ENCODE data around the gene SLC22A23.
"Not testable (repeated sequence)": the region's sequence is repeated elsewhere in the genome, so short reads cannot be mapped to it uniquely, and the experiment has no call there.

Gene SLC22A23

DNA sequence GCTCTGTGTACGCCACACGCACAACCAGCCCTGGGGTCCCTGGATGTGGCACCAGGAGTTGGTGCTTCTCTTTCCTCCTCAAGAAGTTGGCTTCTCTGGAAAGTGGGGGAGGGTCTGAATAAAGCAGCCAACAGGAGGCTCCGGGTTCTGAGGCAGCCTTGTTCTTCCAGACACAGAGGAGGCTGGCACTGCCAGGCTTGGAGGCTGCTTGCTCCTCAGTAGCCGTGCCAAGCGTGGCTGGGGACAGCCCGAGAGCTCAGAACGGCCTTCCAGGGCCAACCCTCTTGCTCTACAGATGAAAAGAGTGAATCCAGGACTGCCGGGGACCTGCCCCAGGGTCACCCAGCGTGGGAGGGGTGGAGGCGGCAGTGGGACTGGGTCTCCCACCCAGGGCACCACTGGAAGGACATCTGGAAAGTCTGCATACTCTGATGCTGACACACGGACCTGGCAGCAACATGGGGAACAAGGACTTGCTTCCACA is 70.4 kb downstream of the SLC22A23 start:
- no peak for DNase-seq (ENCODE audit: extremely low read depth in 1 of 2, low read depth in 1 of 2)

GRCh38 chr6:3385660-3386151 is 71.1 kb downstream of the SLC22A23 start:
- no peak for DNase-seq (ENCODE audit: extremely low read depth in 1 of 2, low read depth in 1 of 2)

GRCh38 chr6:3385181-3385580 is 71.7 kb downstream of the SLC22A23 start:
- not testable (repeated sequence) for DNase-seq (ENCODE audit: extremely low read depth in 1 of 2, low read depth in 1 of 2)

DNA sequence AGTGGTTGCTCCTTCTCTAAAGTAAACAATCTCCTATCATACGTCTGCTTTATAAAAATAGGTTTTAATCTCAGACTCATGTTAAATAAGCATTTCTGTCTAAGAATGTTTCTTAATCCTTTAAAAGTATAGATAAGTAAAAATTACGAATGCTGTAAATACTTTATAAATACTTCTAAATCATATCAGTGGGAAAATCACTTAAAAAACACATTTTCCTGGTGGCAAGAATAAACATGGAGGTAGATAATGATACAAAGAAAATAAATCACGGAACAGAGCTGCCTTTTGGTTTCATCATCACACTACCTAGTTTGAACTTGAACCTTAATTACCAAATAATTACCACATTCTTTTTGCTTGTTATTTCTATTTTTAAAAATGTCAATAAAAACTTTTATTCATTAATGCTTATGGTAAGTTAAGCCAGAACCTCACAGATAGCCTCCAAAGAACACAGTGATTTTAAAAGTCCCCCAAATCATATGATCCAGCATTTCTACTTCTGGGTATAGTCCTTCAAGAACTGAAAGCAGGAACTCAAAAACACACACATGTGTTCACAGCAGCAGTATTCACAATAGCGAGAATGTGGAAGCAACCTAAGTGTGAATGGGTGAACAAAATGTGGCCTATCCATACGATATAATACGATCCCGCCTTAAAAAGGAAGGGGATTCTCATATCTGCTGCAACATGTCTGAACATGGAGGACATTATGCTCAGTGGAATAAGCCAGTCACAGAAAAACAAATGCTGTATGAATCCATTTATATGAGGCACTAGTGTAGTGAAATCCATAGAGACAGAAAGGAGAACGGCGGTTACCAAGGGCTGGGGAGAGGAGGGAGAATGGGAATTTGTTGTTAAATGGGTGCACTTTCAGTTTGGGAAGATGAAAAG is 72.4 kb downstream of the SLC22A23 start:
- DNase-seq (ENCODE audit: extremely low read depth in 1 of 2, low read depth in 1 of 2): no peak

- no peak for DNase-seq (ENCODE audit: extremely low read depth in 1 of 2, low read depth in 1 of 2)
Measured at GRCh38 chr6:3383525-3383924, 73.3 kb downstream of the SLC22A23 start.

DNA sequence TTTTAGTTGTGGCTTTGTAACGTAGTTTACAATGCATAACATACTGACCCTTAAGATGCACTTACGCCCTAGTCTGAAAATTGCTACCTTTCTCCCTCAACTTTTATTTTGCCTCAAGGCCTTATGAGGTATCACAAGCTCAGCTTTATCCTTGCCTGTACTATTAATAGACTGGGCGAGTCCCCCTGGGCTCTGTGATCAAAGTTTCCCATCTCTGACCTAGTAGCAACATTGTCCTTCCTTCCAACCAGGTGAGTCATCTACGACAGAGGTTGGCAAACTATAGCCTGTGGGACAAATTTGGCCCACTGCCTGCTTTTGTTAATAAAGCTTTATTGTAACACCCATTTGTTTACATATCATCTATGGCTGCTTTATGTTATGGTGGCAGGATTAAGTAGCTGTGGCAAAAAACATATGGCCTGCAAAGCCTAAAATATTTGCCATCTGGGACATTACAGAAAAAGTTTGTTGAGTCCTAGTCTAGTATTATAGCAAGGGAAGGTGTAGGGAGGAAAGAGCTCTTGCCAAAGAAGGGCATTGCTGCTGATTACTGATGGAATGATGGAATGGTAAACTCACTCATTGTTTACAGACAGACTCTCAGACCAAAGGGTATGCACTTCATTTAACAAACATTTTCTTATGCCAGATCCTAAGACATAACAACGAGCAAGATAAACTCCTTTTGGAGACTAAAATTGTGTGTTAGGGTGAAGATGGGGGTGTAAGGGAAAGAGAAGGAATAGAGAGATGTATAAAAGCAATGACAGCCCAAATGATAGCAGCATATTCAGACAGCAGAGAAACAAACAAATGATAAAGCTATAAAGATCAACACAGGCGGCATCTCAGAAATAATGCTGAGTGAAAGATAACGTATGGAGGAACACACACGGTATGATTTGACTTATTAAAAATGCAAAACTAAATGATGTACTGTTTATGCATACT is 74.2 kb downstream of the SLC22A23 start:
- no peak for DNase-seq (ENCODE audit: extremely low read depth in 1 of 2, low read depth in 1 of 2)

DNA sequence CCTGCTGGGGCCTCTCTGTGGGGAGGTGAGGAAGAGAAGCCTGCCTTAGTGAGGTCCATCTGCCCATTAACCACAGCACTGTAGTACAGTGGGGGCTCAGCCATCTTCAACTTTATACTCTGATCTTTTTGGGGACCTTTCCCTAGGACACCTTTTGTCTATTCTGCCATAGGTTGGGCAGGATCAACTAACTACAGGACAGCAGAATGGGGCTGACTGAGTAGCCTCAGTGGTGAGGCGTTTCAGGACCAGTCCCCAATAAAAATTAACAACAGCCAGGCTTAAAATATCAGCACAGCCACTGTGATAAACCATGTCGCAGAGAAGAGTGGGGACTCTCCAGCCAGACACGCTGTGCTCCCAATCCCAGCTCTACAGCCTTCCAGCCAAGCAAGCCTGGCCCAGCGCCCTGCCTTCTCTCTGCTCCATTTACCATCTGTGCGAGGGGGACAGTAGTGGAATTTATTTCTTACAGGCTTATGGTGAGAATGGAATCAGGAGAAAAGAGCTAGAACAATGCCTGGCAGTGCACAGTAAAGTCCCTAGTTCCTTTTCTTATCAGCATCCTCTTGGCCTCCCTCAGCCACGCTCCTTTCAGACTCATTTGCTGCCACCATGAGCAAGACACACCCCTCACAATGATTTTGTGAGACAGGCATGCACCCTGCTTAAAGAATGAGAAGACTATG is 75.5 kb downstream of the SLC22A23 start:
- no peak for DNase-seq (ENCODE audit: extremely low read depth in 1 of 2, low read depth in 1 of 2)

DNA sequence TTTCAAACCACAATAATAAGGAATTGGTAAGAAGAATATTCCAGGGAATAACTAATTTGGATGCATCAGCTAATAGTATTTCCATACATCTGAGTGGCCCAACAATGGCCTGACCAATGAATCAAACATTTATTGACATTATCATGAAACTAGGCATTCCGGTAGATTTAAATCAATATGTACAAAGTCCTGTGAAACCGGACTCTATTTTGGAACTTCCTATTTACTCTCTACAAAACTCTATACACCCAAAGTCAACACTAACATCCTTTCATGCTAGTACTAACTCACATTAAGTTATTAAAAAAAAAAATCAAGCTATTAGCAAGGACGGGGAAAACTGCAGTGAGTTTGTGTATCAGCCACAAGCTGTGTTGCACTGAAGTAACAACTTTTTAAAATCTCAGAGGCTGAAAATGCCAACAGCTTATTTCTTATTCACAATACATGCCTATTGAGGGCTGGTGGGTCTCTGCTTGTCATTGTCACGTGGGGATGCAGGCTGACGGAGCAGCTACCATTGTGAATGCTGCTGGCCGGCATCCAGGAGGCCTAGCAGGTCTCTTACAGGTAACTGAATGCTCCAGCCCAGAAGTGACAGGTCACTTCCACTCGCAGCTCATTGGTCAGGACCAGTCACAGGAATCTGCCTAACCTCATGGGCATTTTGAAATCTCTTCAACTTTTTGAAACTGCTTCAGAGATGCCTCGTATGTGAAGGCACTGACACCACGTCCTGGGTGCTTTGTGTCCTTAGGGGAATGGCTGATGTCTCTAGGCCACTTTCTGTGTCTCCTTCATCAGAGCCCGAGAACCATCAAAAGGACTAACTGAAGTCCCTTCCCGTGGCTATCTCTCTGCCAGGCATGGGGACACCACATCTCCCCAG is 76.3 kb downstream of the SLC22A23 start:
- no peak for DNase-seq (ENCODE audit: extremely low read depth in 1 of 2, low read depth in 1 of 2)

- no peak for DNase-seq (ENCODE audit: extremely low read depth in 1 of 2, low read depth in 1 of 2)
Measured at GRCh38 chr6:3379482-3380060, 77.3 kb downstream of the SLC22A23 start.

DNA sequence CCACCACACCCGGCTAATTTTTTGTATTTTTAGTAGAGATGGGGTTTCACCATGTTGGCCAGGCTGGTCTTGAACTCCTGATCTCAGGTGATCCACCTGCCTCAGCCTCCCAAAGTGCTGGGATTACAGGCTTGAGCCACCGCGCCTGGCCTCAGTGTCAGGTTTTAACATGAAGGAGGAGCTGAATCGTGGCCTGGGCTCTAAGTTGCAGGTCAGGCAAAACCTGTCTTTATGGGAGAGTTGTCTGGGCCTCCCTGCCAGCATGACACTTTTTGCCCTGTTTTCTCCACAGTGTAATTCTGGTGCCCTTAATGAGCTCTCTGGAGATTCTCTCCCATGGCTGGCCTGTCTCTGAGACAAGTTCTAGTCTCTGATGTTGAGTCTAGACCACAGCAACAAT is 78.0 kb downstream of the SLC22A23 start:
- not testable (repeated sequence) for DNase-seq (ENCODE audit: extremely low read depth in 1 of 2, low read depth in 1 of 2)

- not testable (repeated sequence) for DNase-seq (ENCODE audit: extremely low read depth in 1 of 2, low read depth in 1 of 2)
Measured at GRCh38 chr6:3378398-3378782, 78.5 kb downstream of the SLC22A23 start.

DNA sequence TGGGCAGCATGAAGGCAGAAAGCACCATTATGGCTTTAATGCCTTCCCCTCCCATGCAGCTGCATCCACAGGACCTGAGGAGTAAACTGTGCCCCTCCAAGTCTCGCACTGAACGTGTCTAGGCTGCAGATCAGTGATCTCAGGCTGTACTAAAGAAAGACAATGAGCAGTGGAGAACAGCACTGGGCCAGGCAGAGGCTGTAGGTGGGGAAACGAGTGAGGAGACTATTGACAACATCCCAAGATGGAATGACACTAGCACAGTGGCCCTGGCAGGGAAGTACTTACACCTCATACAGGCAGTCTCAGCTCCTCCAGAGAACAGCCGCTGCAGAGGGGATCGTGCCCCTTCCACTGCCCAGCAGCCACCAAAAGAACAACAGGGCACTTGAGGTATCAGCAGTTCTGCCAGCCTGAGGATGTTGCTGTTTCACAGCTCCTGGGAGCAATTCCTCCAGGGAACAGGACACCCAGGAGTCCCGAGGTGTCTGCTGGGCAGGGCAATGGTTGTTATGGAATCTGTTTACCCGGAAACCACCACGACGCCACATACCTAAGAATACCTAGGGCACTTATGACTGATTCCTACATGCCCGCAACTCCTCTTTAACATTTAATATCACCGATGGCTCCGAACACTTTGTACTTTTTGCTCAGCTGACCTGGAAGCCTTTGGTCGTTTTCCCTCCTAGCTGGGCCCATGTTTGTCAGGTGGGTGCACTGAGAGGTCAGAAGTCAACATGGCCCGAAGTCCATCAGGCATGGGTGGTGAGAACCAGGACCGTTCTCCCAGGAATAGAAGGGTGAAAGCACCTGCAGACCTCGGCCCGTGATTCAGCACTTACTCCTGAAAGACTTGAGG is 79.1 kb downstream of the SLC22A23 start:
- no peak for DNase-seq (ENCODE audit: extremely low read depth in 1 of 2, low read depth in 1 of 2)

GRCh38 chr6:3376893-3377535 is 79.8 kb downstream of the SLC22A23 start:
- DNase-seq (ENCODE audit: extremely low read depth in 1 of 2, low read depth in 1 of 2): no peak

DNA sequence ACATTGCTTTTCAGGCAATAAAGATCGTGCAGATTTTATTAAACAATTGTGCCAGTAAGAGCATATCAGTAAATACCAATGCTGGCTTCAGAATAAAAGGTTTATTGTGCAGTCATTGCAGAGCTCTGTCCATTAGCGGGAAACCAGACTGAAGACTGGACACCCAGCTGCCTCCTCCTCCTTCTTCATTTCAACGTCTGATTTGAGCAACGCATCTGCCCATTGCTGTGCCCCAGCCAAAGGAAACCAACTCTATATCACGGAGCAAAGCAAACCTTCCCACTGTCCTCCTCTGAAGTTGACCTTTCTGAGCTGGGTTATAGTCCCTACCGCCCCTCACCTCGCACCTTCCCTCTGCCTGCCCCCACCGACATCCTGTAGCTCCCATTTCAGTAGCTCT is 80.8 kb downstream of the SLC22A23 start:
- DNase-seq (ENCODE audit: extremely low read depth in 1 of 2, low read depth in 1 of 2): no peak

GRCh38 chr6:3373597-3374203 is 83.2 kb downstream of the SLC22A23 start:
- DNase-seq (ENCODE audit: extremely low read depth in 1 of 2, low read depth in 1 of 2): no peak

DNA sequence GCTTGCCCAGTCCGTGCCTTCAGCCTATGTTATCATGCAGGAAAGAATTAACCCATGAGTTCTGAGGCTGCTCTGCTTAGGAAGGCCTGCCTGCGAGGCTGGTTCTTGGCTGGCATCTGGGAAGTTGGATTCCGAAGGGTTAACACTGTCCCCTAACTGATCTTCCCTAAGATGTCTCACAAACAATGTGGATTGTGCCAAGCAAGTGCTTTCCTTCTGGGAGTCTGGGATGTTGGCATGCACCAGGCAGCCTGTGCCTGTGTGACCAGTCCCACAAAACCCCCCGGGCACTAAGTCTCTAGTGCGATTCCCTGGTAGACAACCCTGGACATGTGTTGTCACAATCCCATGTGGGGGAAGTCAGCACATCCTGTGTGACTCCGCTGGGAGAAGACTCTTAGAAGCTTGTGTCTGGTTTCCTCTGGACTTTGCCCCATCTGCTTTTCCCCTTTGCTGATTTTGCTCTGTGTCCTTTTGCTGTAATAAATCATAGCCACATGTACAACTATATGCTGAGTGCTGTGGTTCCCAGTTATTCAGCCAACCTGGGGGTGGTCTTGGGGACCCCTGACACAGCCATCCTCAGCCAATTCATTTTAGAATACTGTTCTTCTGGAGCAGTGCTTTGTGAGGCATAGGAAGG is 83.8 kb downstream of the SLC22A23 start:
- DNase-seq (ENCODE audit: extremely low read depth in 1 of 2, low read depth in 1 of 2): no peak

Data from activated CD8-positive, alpha-beta memory T cell treated with anti-CD3 and anti-CD28 coated beads for 1 hour (primary cell).